HepG2 (cell line): ENCODE results near the gene HCFC1R1. TPM values are rescaled to one million over a fixed set of nuclear protein-coding genes. Genes with fewer than 3 reads are reported as not detected.

ENCODE experiments used
- MIER2 ChIP-seq: IDR thresholded peaks from 2 replicates; pipeline ENCODE4 v1.6.1; 2016; ENCODE audit warnings: missing biosample characterization, missing genetic modification reagents
- PTBP1 ChIP-seq: fragments of 200-400 bp; formaldehyde crosslinking; IDR thresholded peaks from 2 replicates; pipeline ENCODE4 v1.6.1; 2018; ENCODE audit warnings: low read length, low read depth; ENCODE audit not compliant: poor library complexity, severe bottlenecking
- USF2 ChIP-seq, 2 experiments: sonication (generic) in 1 of 2; formaldehyde crosslinking in 1 of 2; IDR thresholded peaks; 2 replicates each; pipeline versions ENCODE4 v1.5.1 to v1.6.1; 2011 to 2020; ENCODE audit warnings: borderline replicate concordance in 1 of 2, low read depth in 1 of 2, low read length in 1 of 2, mild to moderate bottlenecking in 1 of 2, missing genetic modification reagents in 1 of 2, moderate library complexity in 1 of 2
- ZMAT3 ChIP-seq: sonication (generic); formaldehyde crosslinking; conservative IDR thresholded peaks from 2 replicates; pipeline ENCODE4 v1.7.0; 2021; ENCODE audit warnings: missing genetic modification reagents
- ZNF292 ChIP-seq: sonication (generic); formaldehyde crosslinking; IDR thresholded peaks from 2 replicates; pipeline ENCODE4 v1.8.1; 2022; ENCODE audit warnings: mild to moderate bottlenecking, low read depth, missing genetic modification reagents, borderline replicate concordance
- ZNF407 ChIP-seq: sonication (generic); formaldehyde crosslinking; IDR thresholded peaks from one replicate; pipeline ENCODE4 v1.5.1; 2020; ENCODE audit warnings: mild to moderate bottlenecking, missing genetic modification reagents; ENCODE audit errors: not compliant biosample characterization
- ZNF552 ChIP-seq: sonication (generic); formaldehyde crosslinking; IDR thresholded peaks from 2 replicates; pipeline ENCODE4 v1.9.0; 2022; ENCODE audit warnings: missing genetic modification reagents, mild to moderate bottlenecking, borderline replicate concordance
- ZNF713 ChIP-seq: sonication (generic); formaldehyde crosslinking; IDR thresholded peaks from 2 replicates; pipeline ENCODE4 v1.4.0; 2020; ENCODE audit warnings: mild to moderate bottlenecking, missing genetic modification reagents
- ZSCAN22 ChIP-seq: sonication (generic); formaldehyde crosslinking; IDR thresholded peaks from 2 replicates; pipeline ENCODE4 v1.4.0; 2020; ENCODE audit warnings: mild to moderate bottlenecking, missing genetic modification reagents
- polyA plus RNA-seq, 8 experiments: library from polyadenylated mRNA; depleted of rRNA in 3 of 8; stranded (reverse) in 7 of 8; unstranded in 1 of 8; fragments of >200 nt; fragmentation: Illumina TruSeq in 4 of 8; extraction: Trizol in 4 of 8; gene quantifications; 2 replicates each; pipeline versions ENCODE4 v1.2.1 to v1.2.3, GENCODE V29; 2011 to 2016; ENCODE audit warnings: low read depth in 4 of 8, missing spikeins in 1 of 8, mixed read lengths in 1 of 8; ENCODE audit not compliant: insufficient read depth in 1 of 8
- total RNA-seq, 5 experiments: library from RNA; depleted of rRNA; stranded (reverse); fragments of >200 nt; fragmentation: Illumina TruSeq; extraction: Trizol; gene quantifications; 2 replicates each; pipeline ENCODE4 v1.2.3, GENCODE V29; 2016; ENCODE audit warnings: low read depth in 1 of 5
- TF ChIP-seq, protein P1 (sequence below), 2 experiments: sonication (generic) in 1 of 2; formaldehyde crosslinking in 1 of 2; IDR thresholded peaks; 2 replicates each; pipeline versions ENCODE4 v1.4.0 to v1.6.1; 2018 to 2020; ENCODE audit warnings: missing genetic modification reagents in 2 of 2, borderline replicate concordance in 1 of 2, low read depth in 1 of 2, mild to moderate bottlenecking in 1 of 2, missing biosample characterization in 1 of 2
- TF ChIP-seq, protein P2 (sequence below): sonication (generic); formaldehyde crosslinking; IDR thresholded peaks from 2 replicates; pipeline ENCODE4 v1.9.0; 2021; ENCODE audit warnings: missing genetic modification reagents, borderline replicate concordance

Gene HCFC1R1
- total and polyA plus RNA-seq, 2 of the 13 experiments (the other 11 are each of a cell fraction or from before 2014, with no cell fraction given): 13.8 to 16.1 TPM

DNA sequence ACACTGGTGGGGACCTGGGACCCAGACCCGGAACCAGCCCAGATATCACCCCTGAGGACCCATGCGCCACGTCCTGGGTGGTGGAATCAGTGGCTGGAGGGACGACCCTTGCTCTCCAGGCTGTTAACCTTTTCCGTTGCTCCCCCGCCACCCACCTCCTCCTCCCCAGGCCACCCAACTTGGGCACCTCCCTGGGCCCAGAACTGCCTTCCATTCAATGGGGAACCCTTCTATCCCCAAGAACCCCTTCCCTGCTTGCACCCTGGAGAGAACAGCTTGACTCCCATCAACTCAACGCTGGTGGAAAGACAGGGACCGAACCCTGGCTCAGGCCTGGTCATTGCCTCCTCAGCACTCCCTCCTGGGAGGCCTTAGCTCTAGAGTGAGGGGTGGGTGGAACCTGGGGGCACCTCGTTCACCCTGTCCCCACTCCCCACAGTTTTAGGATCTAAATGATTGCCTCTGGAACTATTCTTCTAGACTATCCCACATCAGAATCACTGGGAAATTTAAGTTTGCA lies 36.0 kb upstream of the HCFC1R1 start (continued):
- TF ChIP-seq, protein P1, sequence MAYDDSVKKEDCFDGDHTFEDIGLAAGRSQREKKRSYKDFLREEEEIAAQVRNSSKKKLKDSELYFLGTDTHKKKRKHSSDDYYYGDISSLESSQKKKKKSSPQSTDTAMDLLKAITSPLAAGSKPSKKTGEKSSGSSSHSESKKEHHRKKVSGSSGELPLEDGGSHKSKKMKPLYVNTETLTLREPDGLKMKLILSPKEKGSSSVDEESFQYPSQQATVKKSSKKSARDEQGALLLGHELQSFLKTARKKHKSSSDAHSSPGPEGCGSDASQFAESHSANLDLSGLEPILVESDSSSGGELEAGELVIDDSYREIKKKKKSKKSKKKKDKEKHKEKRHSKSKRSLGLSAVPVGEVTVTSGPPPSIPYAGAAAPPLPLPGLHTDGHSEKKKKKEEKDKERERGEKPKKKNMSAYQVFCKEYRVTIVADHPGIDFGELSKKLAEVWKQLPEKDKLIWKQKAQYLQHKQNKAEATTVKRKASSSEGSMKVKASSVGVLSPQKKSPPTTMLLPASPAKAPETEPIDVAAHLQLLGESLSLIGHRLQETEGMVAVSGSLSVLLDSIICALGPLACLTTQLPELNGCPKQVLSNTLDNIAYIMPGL (CRISPR knock-in tag; IDR thresholded peaks at IDR 0.05; ENCODE audit: borderline replicate concordance in 1 of 2, low read depth in 1 of 2): no peak
- TF ChIP-seq MIER2 (no peak), ZNF407 (no peak), ZSCAN22 (CRISPR knock-in tag) (no peak), ZMAT3 (CRISPR knock-in tag) (no peak; the same call in 1 of the 2 replicates), PTBP1 (no peak), ZNF292 (CRISPR knock-in tag) (no peak), USF2 (IDR thresholded peaks at IDR 0.05; ENCODE audit: low read depth, low read length) (no peak), USF2 (CRISPR knock-in tag; IDR thresholded peaks at IDR 0.05; ENCODE audit: borderline replicate concordance) (no peak), ZNF713 (CRISPR knock-in tag) (no peak), ZNF552 (CRISPR knock-in tag) (no peak)
- TF ChIP-seq, protein P2, sequence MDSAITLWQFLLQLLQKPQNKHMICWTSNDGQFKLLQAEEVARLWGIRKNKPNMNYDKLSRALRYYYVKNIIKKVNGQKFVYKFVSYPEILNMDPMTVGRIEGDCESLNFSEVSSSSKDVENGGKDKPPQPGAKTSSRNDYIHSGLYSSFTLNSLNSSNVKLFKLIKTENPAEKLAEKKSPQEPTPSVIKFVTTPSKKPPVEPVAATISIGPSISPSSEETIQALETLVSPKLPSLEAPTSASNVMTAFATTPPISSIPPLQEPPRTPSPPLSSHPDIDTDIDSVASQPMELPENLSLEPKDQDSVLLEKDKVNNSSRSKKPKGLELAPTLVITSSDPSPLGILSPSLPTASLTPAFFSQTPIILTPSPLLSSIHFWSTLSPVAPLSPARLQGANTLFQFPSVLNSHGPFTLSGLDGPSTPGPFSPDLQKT: no peak
